Large intestine (tissue), 3 donors: ENCODE measurements around the gene TARBP2. TPM values are rescaled to one million over a fixed set of nuclear protein-coding genes. Genes with fewer than 3 reads are reported as not detected.
"Not testable (repeated sequence)": the region's sequence is repeated elsewhere in the genome, so short reads cannot be mapped to it uniquely, and the experiment has no call there.

Experiments used
- DNase-seq, 2 donors: peaks; one replicate each; pipeline versions ENCODE4 v3.0.0 to v3.0.0-alpha.2; 2013
- H3K27ac ChIP-seq: one replicate; pipeline ENCODE4 v1.5.1; 2013; ENCODE audit warnings: low read length
- H3K27me3 ChIP-seq: 2 replicates; pipeline ENCODE4 v1.6.1; 2013; ENCODE audit warnings: low read length; ENCODE audit not compliant: control insufficient read depth, insufficient read depth
- H3K36me3 ChIP-seq: 2 replicates; pipeline ENCODE4 v1.6.1; 2013; ENCODE audit warnings: low read length; ENCODE audit not compliant: control insufficient read depth, insufficient read depth
- H3K4me1 ChIP-seq: one replicate; pipeline ENCODE4 v1.6.1; 2013; ENCODE audit warnings: low read length; ENCODE audit not compliant: control insufficient read depth, insufficient read depth
- H3K4me3 ChIP-seq: one replicate; pipeline ENCODE4 v1.5.1; 2013; ENCODE audit warnings: low read length
- H3K9me3 ChIP-seq: one replicate; pipeline ENCODE4 v1.6.1; 2013; ENCODE audit warnings: mild to moderate bottlenecking, low read depth, low read length, moderate library complexity; ENCODE audit not compliant: control insufficient read depth
- WGBS: methylation state at CpG from one replicate; pipeline ENCODE4 v1.1.5; 2013; ENCODE audit warnings: low lambda C conversion rate; ENCODE audit not compliant: insufficient coverage; 5-methylcytosine and 5-hydroxymethylcytosine counted together
- polyA plus RNA-seq: library from polyadenylated mRNA; unstranded; fragments of 120-200 nt; gene quantifications from one replicate; pipeline ENCODE4 v1.2.1, GENCODE V29; 2013

TARBP2 gene
- polyA plus RNA-seq, 1 donor = 34.0 TPM

DNA sequence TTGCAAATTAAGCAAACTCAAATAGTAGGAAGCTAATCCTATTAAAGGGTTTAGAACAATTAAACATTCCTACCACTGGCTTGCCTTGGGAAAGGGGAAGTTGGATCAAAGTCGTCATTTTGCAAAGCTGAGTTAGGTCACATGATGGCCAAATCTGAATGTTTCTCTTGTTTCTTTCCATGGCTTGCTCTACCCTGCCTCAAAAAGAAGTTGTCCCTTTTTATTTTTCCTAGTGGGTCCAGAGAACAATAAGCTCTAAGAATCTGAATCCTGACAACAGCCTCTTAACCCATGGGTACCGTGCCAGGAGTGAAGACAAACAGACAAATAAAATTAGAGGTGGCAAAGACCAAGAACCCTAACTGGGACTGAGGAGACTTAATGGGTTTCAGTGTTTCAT is 32.4 kb downstream of the TARBP2 start:
- Histone ChIP-seq H3K4me3 (no peak overlapping the region), H3K9me3 (no peaks in the 10 kb centered on the region), H3K36me3 (peaks cover 73% of the 10 kb centered on the region), H3K27ac (no peak overlapping the region), H3K27me3 (no peaks in the 10 kb centered on the region), H3K4me1 (peaks cover 3% of the 10 kb centered on the region)
- DNase-seq = no peak
- 50% methylated on average over 1 of the region's 2 CpGs for WGBS

- no peak overlapping the region for H3K4me3 ChIP-seq
- no peaks in the 10 kb centered on the region for H3K9me3 ChIP-seq
- H3K36me3 ChIP-seq = peaks cover 68% of the 10 kb centered on the region
- WGBS = no CpG with 5 or more reads among the region's 3 CpGs
- no peak overlapping the region for H3K27ac ChIP-seq
- no peaks in the 10 kb centered on the region for H3K27me3 ChIP-seq
- DNase-seq = no peak
- H3K4me1 ChIP-seq = peaks cover 7% of the 10 kb centered on the region
Measured at GRCh38 chr12:53536962-53537361, 35.9 kb downstream of the TARBP2 start.

GRCh38 chr12:53538209-53538689 is 37.2 kb downstream of the TARBP2 start:
- Histone ChIP-seq H3K36me3 (peaks cover 62% of the 10 kb centered on the region), H3K9me3 (no peaks in the 10 kb centered on the region), H3K4me3 (no peak overlapping the region), H3K27ac (peak overlapping the region; percentile 47), H3K27me3 (no peaks in the 10 kb centered on the region), H3K4me1 (peaks cover 7% of the 10 kb centered on the region)
- WGBS = no CpG with 5 or more reads among the region's 1 CpG
- DNase-seq = peak; percentile 72 to 90

GRCh38 chr12:53539526-53539925 is 38.4 kb downstream of the TARBP2 start:
- Histone ChIP-seq H3K4me1 (peaks cover 7% of the 10 kb centered on the region), H3K4me3 (no peak overlapping the region), H3K9me3 (no peaks in the 10 kb centered on the region), H3K27me3 (no peaks in the 10 kb centered on the region), H3K36me3 (peaks cover 52% of the 10 kb centered on the region), H3K27ac (no peak overlapping the region)
- no CpG with 5 or more reads among the region's 3 CpGs for WGBS
- no peak for DNase-seq

DNA sequence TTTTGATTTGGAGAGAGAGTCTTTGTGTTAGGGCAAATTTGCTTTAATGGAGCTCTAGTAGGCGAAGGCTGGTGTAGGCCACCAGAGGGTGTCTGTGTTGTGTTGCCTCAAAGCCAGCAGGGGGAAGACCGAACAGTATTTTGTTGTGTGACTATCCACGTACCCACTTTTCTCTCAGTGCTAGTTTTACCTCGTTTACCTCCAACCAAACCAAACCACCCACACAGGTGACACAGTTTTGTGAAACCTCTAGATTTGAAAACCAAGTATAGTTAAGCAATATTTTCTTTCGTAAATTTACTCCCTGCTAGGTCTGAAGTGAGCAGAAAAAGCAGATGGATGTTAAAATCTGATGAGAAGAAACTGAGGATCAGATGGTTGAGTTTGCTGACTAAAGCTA is 42.5 kb downstream of the TARBP2 start:
- peaks cover 4% of the 10 kb centered on the region for H3K4me1 ChIP-seq
- H3K27me3 ChIP-seq = no peaks in the 10 kb centered on the region
- H3K4me3 ChIP-seq = no peak overlapping the region
- no peak overlapping the region for H3K27ac ChIP-seq
- no peaks in the 10 kb centered on the region for H3K9me3 ChIP-seq
- DNase-seq = peak; percentile 35 to 45
- peaks cover 39% of the 10 kb centered on the region for H3K36me3 ChIP-seq
- WGBS = no CpG with 5 or more reads among the region's 5 CpGs

- WGBS = 88% methylated on average over 2 of the region's 6 CpGs
Measured at GRCh38 chr12:53548354-53548753, 47.3 kb downstream of the TARBP2 start.

DNA sequence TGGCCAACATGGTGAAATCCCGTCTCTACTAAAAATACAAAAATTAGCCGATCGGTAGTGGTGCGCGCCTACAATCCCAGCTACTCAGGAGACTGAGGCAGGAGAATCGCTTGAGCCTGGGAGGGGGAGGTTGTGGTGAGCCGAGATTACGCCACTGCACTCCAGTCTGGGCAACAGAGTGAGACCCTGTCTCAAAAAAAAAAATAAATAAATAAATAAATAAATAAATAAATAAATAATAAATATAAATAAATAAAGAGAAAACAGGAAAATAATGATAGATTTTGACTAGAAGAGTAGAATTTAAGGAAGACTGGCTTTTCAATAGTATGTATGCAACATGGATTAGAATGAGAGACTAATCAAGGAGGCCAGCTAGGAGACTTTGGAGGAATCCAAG is 49.0 kb downstream of the TARBP2 start:
- not testable (repeated sequence) for H3K27ac ChIP-seq, H3K9me3 ChIP-seq, H3K4me1 ChIP-seq, H3K4me3 ChIP-seq, DNase-seq, H3K27me3 ChIP-seq
- no CpG with 5 or more reads among the region's 8 CpGs for WGBS
- H3K36me3 ChIP-seq = peaks cover 44% of the 10 kb centered on the region

More at GRCh38 chr12:53548354-53548753, 47.3 kb downstream of the TARBP2 start:
- DNase-seq, H3K4me1 ChIP-seq, H3K27ac ChIP-seq, H3K4me3 ChIP-seq, H3K9me3 ChIP-seq, H3K27me3 ChIP-seq: not testable (repeated sequence)
- H3K36me3 ChIP-seq = peaks cover 45% of the 10 kb centered on the region

GRCh38 chr12:53550595-53550994 is 49.5 kb downstream of the TARBP2 start:
- no CpG with 5 or more reads among the region's 1 CpG for WGBS
- no peak for DNase-seq
- H3K4me1 ChIP-seq = no peaks in the 10 kb centered on the region
- no peaks in the 10 kb centered on the region for H3K27me3 ChIP-seq
- H3K27ac ChIP-seq = no peak overlapping the region
- H3K36me3 ChIP-seq = peaks cover 42% of the 10 kb centered on the region
- no peak overlapping the region for H3K4me3 ChIP-seq
- H3K9me3 ChIP-seq = no peaks in the 10 kb centered on the region

DNA sequence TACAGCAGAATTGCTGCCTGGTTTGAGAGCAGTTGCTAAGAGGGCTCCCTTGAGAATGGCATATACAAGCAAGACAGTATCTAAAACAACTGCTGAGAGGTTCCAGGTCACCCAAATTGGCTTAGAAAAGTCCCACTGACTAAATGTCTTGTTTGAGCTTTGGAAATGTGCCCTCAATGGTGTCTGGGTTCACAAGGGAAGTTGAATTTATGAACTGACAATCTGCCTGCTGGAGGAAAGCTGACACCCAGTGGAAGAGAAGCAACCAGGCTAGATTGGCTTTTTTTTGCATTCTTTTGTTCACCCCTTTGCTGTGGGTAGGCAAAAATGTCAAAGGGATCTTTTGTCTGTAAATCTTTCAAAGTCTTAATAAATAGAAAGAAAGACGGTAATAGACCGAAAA is 50.8 kb downstream of the TARBP2 start:
- H3K27ac ChIP-seq = no peak overlapping the region

GRCh38 chr12:53552361-53553327 is 51.6 kb downstream of the TARBP2 start:
- no peak for DNase-seq
- H3K4me1 ChIP-seq = no peaks in the 10 kb centered on the region
- H3K9me3 ChIP-seq = no peaks in the 10 kb centered on the region
- peaks cover 37% of the 10 kb centered on the region for H3K36me3 ChIP-seq
- 90% methylated on average over 5 of the region's 14 CpGs for WGBS
- no peak overlapping the region for H3K4me3 ChIP-seq
- H3K27me3 ChIP-seq = no peaks in the 10 kb centered on the region
- no peak overlapping the region for H3K27ac ChIP-seq

More for the DNA sequence above, 50.8 kb downstream of the TARBP2 start:
- Histone ChIP-seq H3K36me3 (peaks cover 41% of the 10 kb centered on the region), H3K9me3 (no peaks in the 10 kb centered on the region), H3K4me3 (no peak overlapping the region), H3K27me3 (no peaks in the 10 kb centered on the region), H3K4me1 (no peaks in the 10 kb centered on the region)
- no peak for DNase-seq
- no CpG with 5 or more reads among the region's 2 CpGs for WGBS
